Neural progenitor cell (in vitro differentiated cells): ENCODE measurements around the gene COP1.

Experiments used
- EZH2 ChIP-seq: fragments of 200-600 bp; sonication (generic); IDR thresholded peaks from 2 replicates; pipeline ENCODE4 v1.6.1; 2017; ENCODE audit warnings: antibody characterized with exemption, mild to moderate bottlenecking, moderate library complexity
- TF ChIP-seq, protein P1 (sequence below): fragments of 200-600 bp; sonication (generic); IDR thresholded peaks from 2 replicates; pipeline ENCODE4 v1.5.1; 2017; ENCODE audit warnings: antibody characterized with exemption, mild to moderate bottlenecking

DNA sequence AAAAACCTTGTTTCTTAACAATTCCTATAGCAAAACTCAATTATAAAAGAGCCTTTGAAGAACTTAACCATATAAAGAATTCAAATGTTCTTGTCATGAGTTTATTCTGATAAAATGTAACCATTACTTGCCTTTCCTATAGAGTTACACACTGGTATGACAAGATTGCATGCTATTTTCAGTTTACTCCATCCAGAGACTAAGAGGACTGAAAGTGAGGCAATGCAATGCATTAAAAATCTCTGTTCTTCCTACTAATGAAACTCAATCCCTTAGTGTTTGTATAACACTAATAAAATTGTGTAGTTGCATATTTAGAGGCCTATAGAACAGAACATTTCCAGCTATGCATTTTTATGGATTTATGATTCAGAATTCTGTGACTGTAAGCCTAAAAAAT, 88.1 kb downstream of the COP1 start:
- TF ChIP-seq, protein P1, sequence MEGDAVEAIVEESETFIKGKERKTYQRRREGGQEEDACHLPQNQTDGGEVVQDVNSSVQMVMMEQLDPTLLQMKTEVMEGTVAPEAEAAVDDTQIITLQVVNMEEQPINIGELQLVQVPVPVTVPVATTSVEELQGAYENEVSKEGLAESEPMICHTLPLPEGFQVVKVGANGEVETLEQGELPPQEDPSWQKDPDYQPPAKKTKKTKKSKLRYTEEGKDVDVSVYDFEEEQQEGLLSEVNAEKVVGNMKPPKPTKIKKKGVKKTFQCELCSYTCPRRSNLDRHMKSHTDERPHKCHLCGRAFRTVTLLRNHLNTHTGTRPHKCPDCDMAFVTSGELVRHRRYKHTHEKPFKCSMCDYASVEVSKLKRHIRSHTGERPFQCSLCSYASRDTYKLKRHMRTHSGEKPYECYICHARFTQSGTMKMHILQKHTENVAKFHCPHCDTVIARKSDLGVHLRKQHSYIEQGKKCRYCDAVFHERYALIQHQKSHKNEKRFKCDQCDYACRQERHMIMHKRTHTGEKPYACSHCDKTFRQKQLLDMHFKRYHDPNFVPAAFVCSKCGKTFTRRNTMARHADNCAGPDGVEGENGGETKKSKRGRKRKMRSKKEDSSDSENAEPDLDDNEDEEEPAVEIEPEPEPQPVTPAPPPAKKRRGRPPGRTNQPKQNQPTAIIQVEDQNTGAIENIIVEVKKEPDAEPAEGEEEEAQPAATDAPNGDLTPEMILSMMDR: no peak
- TF ChIP-seq EZH2: no peak
